A172 (cell line): ENCODE data around the gene FCRL2. TPM values are rescaled to one million over a fixed set of nuclear protein-coding genes. Genes with fewer than 3 reads are reported as not detected.

Experiments used
- total RNA-seq: library from RNA; depleted of rRNA; stranded (reverse); fragments of >200 nt; shearing (Covaris generic); gene quantifications from 2 replicates; pipeline ENCODE4 v1.2.3, GENCODE V29; 2014; rRNA removed

Gene FCRL2
- total RNA-seq, 1 experiment from 2014 or later: not detected

Other genes starting within 250 kb of the FCRL2 start
- gene FCRL5, start 224.6 kb downstream of the FCRL2 start, total RNA-seq: not detected in 2 replicates
- gene FCRL4, start 179.0 kb downstream of the FCRL2 start, total RNA-seq: not detected in 2 replicates
- gene FCRL3, start 76.4 kb downstream of the FCRL2 start, total RNA-seq: not detected in 2 replicates
- not detected in 2 replicates for gene FCRL1, start 43.0 kb upstream of the FCRL2 start, total RNA-seq
- not detected in 2 replicates for gene CD5L, start 64.7 kb upstream of the FCRL2 start, total RNA-seq
- 145 and 179 TPM in 2 replicates for gene KIRREL1, start 216.5 kb upstream of the FCRL2 start, total RNA-seq